Activated CD4-positive, CD25-positive, alpha-beta regulatory T cell treated with anti-CD3 and anti-CD28 coated beads, Interleukin-2, amount 50 U/mL, for 24 hours (primary cell): ENCODE data around the gene CADPS.

Source experiments
- ATAC-seq, 2 donors: fragments of 150-1000 bp; cut with Tn5 transposase; one replicate each; pipeline ENCODE4 v1.10.0; 2021; ENCODE audit warnings: mild to moderate bottlenecking in 1 of 2, moderate library complexity in 1 of 2

CADPS gene

GRCh38 chr3:62550439-62550838 lies 324.8 kb downstream of the CADPS start:
- ATAC-seq, result no peak

- ATAC-seq, result no peak
Observed at GRCh38 chr3:62548528-62549205, 326.5 kb downstream of the CADPS start.

DNA sequence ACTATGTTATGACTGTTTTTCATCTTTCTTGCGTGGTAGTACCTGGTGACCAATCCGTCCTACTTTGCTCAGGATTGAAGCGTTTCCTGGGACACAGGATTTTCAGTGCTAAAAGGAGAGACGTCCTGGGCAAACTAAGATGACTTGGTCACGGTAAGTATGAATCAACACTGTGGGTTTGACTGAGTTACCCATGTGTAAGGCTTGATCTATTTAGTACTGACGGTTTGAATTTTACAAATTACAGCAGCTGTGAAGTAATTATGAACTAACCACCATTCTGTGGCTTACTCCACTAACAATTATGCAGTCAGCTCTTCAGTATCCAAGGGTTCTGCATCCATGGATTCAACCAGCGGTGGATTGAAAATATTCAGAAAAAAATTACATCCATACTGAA lies 328.9 kb downstream of the CADPS start:
- no peak for ATAC-seq

DNA sequence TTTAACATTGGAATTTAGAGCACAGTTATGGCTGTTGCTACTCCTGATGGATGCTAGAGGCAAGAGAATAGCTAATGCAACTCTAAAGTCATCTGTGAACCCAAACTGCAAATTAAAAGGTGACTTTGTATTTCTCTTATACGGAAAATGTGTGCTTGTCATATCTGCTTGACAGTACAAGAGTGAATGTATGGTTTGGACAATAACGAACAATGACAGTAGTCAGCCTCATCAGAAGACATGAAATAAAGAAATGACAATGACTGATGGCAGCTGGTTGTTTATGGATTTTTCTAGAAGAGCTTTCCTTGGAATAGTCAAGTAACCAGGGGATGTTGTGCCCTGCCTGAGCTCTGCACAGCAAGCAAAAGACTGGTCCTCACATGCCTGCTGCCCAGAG lies 333.0 kb downstream of the CADPS start:
- ATAC-seq, result no peak

DNA sequence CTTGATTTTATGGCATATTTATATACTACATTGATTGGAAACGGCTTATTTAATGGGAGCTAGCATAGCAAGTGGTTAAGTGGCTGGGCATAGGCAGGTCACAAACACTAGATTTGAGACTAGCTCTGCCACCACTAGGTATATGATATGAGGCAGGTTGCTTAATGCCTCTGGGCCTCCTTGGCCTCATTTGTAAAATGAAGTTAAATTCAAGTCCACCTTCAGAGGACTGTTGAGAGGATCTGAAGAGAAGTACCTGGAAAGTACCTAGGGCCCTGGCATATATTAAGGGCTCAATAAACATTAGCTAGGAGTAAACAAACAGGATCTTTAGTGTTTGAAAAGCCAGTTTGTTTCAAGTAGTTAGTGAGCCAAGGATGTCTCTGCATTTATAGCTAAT lies 335.5 kb downstream of the CADPS start:
- ATAC-seq, result no peak

DNA sequence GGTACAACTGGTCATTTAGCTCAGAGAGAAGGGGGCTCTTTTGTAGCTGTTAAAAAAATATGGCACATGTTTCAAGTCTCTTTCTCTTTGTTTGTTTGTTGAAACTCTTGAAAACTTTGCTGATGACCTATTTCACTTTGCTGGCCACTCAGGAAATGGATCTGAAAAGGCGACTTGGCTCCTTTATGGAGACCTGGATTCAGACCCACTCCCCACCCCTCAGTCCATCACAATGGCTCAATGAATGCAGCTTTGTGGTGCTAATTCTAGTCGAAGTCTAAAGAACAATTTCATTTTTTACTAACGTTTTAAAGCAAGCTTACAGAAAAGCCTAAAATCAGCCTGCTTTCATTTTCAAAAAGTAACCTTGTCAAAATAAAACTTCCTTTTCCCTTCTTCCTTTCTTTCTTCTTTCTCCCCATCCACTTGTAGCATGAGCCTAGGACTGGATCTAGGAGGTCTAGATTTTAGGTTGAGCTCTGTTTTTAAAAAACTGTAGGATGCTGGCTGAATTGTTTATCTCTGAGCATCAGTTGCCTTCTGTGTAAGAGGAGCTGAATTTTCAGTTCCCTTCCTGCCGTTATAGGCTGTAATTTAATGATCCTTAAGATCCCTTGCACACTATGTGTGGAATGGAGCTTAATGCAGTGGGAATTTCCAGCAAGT lies 336.4 kb downstream of the CADPS start:
- no peak for ATAC-seq

- no peak for ATAC-seq
Observed at GRCh38 chr3:62534326-62534725, 340.9 kb downstream of the CADPS start.

GRCh38 chr3:62532796-62533195 lies 342.4 kb downstream of the CADPS start:
- ATAC-seq, result no peak

DNA sequence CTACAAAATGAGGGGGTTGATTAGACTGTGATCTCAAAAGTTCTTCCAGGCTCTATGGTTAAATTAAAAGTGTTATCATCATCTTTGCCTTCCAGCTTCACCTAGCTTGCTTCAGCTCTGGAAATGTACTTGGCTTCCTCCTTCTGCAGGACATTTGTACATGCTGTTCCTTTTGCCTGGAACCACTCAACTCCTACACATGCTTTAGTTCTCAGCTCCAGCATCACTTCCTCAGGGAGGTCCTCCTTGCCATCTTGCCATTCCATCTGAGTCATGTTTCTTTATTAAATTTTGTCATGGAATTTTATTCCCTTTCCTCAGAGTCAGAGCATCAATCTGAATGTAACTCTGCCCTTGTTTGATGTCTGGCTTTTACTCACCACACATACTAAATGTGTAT lies 343.2 kb downstream of the CADPS start:
- ATAC-seq, result no peak

DNA sequence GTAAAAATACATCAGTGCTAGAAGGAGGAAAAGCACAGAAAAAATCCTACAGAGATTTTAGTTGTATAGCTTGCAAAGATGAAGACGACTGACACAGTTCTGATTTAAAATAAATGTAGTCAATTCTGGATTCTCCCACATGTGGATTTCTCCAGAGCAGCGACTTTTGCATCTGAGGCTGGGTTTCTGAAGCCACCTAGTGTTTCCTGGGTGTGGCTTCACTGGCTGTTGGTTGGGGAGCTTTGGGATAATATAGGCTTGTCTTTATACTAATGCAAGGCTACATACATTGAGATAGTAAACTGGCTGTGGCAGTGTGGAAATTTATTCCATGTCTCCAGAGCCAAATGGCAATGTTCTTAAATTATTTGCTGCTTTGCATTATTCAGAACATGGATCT lies 343.7 kb downstream of the CADPS start:
- no peak for ATAC-seq

GRCh38 chr3:62529230-62529629 lies 346.0 kb downstream of the CADPS start:
- ATAC-seq, result no peak

- ATAC-seq, result no peak
Observed at GRCh38 chr3:62527474-62527873, 347.7 kb downstream of the CADPS start.

GRCh38 chr3:62525281-62525680 lies 349.9 kb downstream of the CADPS start:
- ATAC-seq, result no peak

DNA sequence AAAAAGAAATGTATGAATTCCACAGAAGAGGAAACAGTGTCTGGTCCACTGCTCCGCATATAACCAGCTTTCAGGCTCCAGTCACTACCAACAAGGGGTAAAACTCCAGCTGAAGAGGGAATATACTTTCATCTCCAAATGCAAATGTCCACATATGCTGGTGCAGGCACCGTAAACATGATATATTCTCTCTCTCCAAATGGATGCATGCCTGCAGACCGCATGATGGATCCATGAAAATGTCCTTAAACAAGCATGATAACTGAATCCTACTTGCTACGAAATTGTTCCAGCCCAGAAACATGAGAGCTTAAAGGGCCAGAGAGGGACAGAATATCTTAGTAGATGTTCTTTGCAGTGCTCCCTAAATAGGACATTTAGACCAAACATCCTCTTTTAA lies 351.5 kb downstream of the CADPS start:
- ATAC-seq, result no peak

GRCh38 chr3:62521464-62522105 lies 353.6 kb downstream of the CADPS start:
- no peak for ATAC-seq

GRCh38 chr3:62503516-62503915 lies 371.7 kb downstream of the CADPS start:
- ATAC-seq, result no peak

DNA sequence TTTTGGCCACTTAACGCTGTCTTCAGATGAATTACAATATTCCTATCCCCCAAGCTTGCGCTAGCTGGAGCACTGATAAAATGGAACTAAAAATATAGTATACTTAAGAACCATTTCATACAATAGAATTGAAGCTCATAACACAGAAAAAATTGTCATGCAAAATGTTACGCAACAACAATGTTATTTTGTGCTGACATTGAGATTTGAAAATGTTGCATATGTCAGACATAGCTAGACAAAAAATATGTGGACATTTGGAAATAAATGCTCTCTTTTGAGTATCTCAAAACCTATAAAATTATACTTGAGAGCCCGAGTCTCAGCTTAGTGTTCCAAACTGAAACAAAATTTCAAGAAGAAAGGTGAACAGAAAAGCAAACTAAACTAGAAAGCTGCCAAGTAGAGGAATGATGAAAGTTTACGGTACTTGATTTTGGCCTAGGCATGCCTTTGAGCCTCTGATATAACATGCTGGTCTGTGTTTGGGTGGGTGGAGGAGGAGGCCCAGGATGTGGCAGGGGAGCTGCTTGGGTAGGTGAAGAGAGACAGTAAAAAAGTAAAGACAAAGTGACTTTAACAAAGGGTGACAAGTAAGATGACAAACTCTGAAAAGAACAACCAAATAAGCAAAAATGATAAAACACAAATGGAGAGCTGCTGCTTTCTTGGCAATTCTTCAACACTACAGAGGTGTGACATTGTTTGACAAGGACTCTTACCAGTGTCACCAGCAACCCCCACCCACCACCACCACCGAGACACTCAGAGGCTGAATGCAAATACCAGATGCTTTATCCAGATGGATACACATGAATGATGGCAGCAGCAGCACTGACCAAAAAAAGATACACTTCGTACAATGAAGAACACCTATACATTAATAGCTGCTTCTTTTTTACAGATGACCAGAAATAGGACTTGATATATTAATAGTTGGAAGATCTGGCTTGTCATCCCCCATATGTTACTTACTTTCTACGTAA lies 372.6 kb downstream of the CADPS start:
- ATAC-seq, result no peak

DNA sequence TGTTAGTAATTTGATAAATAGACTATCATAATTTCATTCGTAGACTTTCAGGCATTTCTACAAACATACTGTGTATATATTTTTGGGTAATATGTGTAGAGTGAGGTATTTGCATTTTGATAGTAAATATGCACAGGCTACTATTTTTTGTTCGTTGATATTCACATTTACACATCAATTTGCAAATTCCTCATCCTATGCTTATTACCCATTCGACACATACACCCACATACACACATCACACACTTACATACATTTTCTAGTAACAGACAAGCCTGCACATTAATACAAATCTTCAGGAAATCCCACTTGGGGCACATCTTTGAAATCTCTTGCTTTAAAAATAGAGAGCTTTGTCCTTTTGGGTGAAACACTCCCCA lies 373.9 kb downstream of the CADPS start:
- ATAC-seq, result no peak

DNA sequence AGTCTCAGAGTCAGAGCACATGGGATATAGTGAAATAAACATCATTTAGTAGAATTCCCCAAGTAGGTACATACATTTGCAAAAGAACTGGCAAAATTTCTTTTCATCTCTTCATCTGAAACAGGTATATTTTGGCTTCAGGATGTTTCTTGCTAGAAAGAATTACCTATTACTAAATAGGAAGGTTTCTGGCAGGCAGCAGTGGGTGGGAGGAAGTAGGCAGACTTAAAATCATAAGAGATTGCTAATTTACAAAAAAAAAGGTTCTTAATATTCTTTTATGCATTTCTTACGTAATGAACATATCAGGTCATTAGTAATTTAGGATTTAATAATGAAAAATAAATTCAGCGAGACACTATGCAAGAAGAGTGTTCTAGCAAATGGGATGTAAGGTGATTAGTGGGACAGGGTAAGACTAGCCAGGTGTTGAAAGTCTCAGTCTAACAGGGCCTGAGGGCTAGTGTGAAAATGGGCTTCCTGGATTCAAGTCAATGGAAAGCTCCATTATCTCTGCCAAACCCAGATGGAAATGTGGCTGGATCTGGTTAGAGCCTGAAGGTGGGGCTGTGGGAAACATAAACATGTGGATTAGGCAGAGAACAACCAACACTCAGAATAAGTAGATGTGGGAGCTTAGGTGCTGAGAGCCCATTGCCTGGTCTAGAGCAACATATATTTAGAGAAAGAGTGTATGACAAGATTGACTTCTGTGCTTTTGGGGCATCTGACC lies 374.5 kb downstream of the CADPS start:
- peak in 1 of 2 donors; percentile 10 for ATAC-seq

GRCh38 chr3:62497156-62497555 lies 378.1 kb downstream of the CADPS start:
- ATAC-seq, result no peak

DNA sequence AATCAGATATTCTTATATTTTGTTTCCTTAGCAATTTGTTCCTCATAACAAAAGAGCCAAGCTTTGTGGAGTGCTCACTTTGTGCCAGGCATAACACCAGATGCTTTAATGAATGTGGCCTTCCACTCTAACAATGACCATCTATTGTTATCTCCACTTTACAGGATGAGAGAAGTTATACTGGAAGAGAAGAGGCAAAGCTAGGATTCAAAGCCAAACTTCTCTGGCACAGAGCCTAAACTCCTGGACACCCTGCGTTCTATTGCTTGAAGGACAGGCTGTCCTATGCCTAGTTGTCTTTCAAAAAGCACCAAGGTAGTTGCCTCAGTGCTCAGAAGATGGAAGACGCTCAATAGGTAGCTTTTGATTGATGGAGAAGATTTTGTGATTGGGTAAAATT lies 378.7 kb downstream of the CADPS start:
- no peak for ATAC-seq

GRCh38 chr3:62493109-62493801 lies 382.0 kb downstream of the CADPS start:
- no peak for ATAC-seq
